HG03575 (cell line): Measurements from ENCODE around the gene AKAP13.

ENCODE experiments used
- ATAC-seq: cut with Tn5 transposase; IDR thresholded peaks from one replicate; pipeline ENCODE4 v1.9.1; 2021; ENCODE audit not compliant: unreplicated experiment, insufficient number of reproducible peaks, low FRiP score; ENCODE audit errors: extremely low read depth

AKAP13 gene

GRCh38 chr15:85745525-85746150, 365.2 kb downstream of the AKAP13 start:
- ATAC-seq = no peak

GRCh38 chr15:85746641-85747040, 366.2 kb downstream of the AKAP13 start:
- ATAC-seq = no peak

DNA sequence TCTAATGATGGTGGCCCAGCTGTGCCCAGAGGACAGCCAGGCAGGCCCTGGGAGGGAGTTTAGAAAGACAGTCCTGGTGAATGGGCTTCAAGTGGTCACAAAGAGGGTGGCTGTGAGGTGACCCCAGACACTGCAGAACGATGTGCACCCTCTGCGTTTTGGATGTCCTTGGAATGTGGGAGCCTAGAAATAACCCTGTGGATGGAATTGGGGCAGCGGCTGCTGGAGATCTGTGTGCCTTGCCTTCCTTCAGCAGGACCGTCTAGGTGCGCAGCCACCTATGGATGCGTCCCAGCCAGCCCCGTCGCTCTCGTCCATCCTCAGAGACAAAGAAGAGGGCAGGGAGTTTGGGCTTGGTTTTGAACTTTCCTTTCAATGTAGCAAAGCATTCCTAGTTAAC, 367.8 kb downstream of the AKAP13 start:
- ATAC-seq = no peak

DNA sequence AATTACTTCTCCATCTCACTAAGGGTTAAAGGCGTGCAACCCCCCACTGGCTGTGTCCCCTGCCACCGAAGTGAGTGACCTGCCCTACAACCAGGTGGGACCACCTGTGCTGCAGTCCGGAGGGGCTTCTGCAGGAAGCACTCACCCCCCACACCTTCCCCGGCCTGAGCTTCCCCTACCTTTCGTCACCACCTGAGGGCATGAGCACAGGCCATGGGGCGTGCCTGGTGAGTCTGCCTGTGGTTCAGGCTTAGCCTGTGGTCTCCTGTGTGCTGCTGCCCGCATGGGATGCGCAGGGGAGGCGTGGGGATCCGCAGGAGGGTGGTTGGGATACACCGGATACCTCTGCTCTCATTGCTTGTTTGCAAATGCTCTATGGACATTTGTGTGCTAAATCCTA, 368.3 kb downstream of the AKAP13 start:
- no peak for ATAC-seq

DNA sequence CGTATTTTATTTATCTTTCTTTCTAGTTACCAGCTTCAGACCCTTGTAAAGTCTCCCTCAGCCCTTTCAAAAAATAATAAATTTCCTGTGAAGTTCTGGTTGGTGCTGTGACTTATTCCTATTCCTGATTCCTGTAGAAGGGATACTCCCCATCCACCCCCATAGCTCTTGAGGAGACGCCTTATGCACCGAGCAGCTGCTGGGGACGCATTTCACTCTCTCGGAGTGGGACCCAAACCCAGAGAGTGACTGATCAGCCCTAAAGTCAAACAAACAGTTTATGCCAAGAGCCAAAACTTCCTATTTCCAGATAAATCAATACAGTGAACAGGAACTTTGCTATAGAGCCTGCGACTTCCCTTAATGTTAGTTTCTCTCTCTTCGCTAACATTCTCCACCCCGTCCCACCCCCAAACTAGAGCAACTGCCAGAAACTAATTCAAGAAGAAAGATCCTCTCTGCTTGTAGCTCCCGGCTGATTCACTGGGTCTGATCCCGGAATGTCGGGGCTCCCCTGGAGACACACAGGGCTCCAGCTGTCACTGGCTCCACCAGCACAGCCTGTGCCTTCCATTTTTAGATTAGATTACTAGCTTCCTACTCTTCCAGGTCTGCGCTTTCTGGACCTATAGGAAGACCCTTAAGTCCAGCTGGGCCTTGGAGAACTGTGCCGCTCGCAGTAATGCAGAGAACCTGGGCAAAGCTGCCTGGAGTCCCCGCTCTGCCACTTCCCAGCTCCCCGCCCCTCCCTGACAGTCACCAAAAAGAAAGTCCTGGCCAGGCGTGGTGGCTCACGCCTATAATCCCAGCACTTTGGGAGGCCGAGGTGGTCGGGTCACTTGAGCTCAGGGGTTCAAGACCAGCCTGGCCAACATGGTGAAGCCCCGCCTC, 369.1 kb downstream of the AKAP13 start:
- ATAC-seq = no peak

DNA sequence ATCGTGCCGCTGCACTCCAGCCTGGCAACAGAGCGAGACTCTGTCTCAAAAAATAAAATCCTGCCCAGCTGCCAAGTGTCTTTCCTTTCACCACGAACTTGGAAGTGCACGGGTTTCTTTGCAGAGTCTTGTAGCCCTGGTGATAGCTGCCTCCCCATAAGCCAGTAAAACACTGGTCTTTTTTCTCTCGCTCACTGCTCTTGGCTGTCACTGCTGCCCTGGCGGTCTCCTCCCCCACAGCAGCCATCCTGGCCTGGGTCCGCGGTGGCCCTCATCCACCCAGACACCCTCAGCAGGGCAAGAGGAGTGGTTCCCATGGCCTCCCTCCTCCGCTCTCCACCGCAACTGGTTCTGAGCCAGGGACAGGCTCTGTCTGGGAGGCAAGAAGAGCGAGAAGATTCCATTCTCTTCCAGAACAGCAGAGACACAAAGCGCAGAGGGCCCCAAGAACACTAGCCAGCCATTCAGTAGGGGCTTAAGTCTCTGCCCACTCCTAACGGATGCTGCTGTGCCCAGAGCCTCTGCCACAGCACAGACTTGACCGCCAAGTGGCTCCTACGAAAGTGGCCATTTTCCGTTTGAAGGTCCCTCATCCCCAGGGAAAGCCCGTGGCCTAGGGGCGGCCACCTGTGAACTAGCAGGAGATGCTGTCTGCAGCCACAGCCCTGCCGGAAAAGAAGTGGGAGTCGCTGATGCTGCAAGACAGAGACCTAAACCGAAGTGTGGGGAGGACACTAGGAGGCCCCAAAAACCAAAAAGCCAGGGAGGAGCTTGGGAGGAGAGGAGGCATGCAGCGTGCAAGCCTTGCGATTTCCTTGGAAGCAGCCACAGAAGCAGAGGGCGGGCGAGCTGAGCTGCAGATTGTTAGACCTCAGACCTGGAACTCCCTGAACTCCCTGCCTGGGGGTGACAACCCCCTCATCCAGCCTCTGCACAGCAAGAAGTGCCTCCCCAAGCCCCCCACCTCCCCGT, 370.2 kb downstream of the AKAP13 start:
- ATAC-seq = no peak

DNA sequence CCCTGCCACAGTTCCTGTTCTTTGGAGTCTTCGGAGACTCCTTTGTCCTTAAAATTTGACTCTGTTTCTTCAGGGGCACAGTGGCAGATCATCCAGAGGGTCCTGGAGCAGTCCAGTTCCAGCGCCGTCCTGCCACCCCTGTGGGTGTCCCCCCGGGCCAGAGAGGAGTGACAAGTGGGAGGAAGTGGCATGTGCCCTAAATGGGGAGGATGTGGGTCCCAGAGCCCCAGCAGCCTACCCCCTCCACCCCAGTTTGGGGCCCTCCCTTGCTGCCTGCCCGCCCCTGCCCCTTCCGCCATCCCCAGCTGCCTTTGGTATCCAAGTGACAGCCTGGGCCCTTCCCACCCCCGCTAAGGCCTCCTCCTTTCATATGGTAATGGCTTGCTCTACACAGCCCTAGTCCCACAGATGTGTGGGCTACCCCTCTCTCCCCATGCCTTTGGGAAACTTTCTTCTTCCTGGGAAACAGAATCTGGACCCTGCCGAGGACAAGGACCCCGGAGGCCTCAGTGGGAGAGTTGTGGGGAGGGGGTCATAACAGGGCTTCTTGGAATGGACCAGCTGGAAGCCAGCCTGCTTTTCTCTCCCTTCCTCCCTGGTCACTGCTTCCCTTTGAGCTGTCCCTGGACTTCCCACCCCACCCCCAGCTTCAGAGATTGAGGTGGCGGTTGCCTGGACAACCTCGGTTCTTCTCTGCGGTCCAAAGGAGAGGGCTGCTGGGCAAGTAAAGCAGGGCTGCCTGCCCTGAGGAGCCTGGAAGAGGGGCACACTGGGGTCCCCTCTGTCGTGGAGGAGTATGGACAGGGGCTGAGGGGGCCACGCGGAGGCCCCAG, 371.1 kb downstream of the AKAP13 start:
- ATAC-seq = no peak

GRCh38 chr15:85752124-85752475, 371.7 kb downstream of the AKAP13 start:
- no peak for ATAC-seq

- ATAC-seq = no peak
Measured at GRCh38 chr15:85752491-85752961, 372.1 kb downstream of the AKAP13 start.

DNA sequence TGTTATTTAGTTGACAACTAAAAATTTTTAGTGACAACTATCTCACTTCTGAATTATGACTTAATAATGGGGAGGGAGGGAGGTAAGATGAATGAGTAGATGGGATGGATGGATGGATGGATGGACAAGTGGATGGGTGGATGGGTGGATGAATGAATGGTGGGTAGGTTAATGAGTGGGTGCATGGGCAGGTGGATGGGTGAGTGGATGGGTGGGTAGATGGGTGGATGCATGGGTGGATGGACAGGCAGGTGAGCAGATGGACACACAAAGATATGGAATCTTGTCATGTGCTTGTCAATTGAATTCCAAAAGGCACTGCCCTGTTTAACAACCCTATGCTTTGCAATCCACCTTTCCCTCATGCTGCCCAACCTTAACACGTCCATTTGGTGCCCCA, 372.9 kb downstream of the AKAP13 start:
- ATAC-seq = no peak

DNA sequence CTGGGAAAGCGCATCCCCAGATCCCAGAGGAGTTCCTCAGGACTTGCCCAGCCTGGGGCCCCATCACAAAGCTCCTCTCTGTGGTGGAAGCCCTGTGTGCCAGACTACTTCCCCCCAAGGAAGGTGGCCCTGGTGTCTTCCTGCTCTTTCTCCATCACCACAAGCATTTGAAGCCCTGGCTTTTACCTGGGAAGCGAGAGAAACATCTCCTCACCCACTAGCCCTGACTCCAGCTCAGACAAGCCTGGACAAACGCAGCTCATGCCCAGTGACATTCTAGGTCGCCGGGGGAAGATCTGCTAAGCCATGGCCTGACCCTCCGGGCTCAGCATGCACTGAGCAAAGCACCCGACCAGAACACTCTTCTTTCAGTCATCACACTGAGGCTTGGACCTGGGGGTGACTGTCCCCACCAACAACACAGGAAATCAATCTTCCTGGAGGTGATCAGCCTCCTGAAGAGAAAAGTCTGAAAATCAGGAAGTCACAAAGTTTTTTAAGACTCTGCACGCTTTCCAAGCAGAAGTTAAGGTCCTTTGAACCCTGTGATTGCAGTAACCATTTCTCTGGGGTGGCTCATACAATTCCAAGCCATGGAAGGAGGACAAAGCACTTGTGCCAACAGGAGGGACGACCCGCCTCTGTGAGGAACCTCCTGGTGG, 373.5 kb downstream of the AKAP13 start:
- no peak for ATAC-seq

GRCh38 chr15:85754989-85755388, 374.6 kb downstream of the AKAP13 start:
- no peak for ATAC-seq

- ATAC-seq = no peak
Measured at GRCh38 chr15:85755471-85755870, 375.1 kb downstream of the AKAP13 start.

- ATAC-seq = no peak
Measured at GRCh38 chr15:85755942-85756341, 375.5 kb downstream of the AKAP13 start.

GRCh38 chr15:85756411-85757072, 376.1 kb downstream of the AKAP13 start:
- no peak for ATAC-seq

DNA sequence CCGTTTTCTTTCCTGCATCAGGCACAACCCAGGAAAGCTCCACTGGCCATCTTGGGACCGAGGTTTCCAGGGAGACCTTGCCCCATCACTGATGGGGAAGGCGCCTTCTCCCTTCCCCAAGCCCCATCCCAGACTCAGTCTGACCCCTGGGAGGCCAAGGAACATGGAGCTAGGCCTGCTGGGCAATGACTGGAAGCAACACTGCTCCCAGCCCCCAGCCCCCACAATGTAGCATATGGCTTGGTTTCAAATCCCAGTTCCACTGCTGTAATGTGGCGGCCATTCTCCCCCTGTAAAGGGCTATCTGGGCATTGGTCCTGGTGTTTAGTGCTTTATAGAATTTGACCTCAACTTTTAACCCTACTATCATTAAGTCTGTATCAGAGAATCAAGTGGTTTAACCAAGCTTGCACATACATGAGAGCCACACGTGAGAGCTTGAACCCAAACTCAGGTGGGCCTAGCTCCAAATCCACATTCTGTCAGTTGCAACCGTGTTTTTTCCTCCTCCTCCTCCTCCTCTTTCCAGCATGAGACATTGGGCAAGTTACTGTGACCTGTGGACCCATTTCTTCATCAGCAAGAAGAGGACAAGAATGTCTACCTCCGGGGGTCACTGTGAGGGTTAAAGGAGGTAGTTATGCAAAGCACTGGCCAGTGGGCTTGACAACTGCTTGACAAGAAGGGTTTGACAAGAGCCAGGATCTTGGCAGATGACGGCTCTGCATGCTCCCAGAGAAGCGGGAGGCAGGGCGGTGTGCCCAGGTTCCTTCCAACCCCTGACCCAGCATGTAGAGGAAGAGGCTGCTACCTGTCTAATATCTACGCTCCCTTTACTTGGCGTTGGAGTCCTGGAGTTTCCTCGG, 376.9 kb downstream of the AKAP13 start:
- no peak for ATAC-seq
